SK-N-MC (cell line): ENCODE measurements around the gene TFAP2B.

Experiments used
- DNase-seq: peaks from one replicate; pipeline ENCODE4 v3.0.0-alpha.2; 2011; ENCODE audit warnings: low read depth, low spot score
- H3K27ac ChIP-seq: fragments of 200-600 bp; sonication (generic); 2 replicates; pipeline ENCODE4 v1.5.1; 2016; ENCODE audit warnings: mixed run types
- H3K36me3 ChIP-seq: fragments of 200-600 bp; sonication (generic); 2 replicates; pipeline ENCODE4 v1.6.1; 2017; ENCODE audit warnings: antibody characterized with exemption, low read length, mixed read lengths; ENCODE audit not compliant: insufficient read depth
- H3K4me3 ChIP-seq: fragments of 200-600 bp; sonication (generic); 2 replicates; pipeline ENCODE4 v1.5.1; 2016
- H3K9ac ChIP-seq: fragments of 200-600 bp; sonication (generic); 2 replicates; pipeline ENCODE4 v1.8.0; 2017; ENCODE audit warnings: mixed run types, mixed read lengths; ENCODE audit not compliant: insufficient read length
- H3K9me3 ChIP-seq: fragments of 200-600 bp; sonication (generic); 2 replicates; pipeline ENCODE4 v1.6.1; 2017; ENCODE audit warnings: low read depth, mild to moderate bottlenecking, antibody characterized with exemption, low read length, moderate library complexity, mixed read lengths
- EZH2 ChIP-seq: fragments of 200-600 bp; sonication (generic); IDR thresholded peaks from one replicate; pipeline ENCODE4 v1.6.1; 2017; ENCODE audit warnings: antibody characterized with exemption
- FOXP2 ChIP-seq: optimal IDR thresholded peaks from 2 replicates; pipeline ENCODE3; 2011; ENCODE audit warnings: mild to moderate bottlenecking, moderate library complexity; ENCODE audit not compliant: insufficient read depth; ENCODE audit errors: extremely low read length, control extremely low read depth
- POLR2AphosphoS5 ChIP-seq: IDR thresholded peaks from 2 replicates; pipeline ENCODE4 v1.6.1; 2012; ENCODE audit warnings: mild to moderate bottlenecking, low read depth, low read length, borderline replicate concordance

Gene TFAP2B

GRCh38 chr6:50840811-50841192 lies 22.1 kb downstream of the TFAP2B start:
- H3K36me3 ChIP-seq: peaks cover 89% of the 10 kb centered on the region
- no peak for DNase-seq
- no peak overlapping the region for H3K4me3 ChIP-seq

GRCh38 chr6:50842446-50842845 lies 23.8 kb downstream of the TFAP2B start:
- no peak for DNase-seq
- Histone ChIP-seq H3K9ac (no peak overlapping the region), H3K4me3 (no peak overlapping the region), H3K9me3 (no peaks in the 10 kb centered on the region), H3K27ac (peak overlapping the region; percentile 57), H3K36me3 (peaks cover 73% of the 10 kb centered on the region)
- TF ChIP-seq FOXP2 (no peak), EZH2 (no peak), POLR2AphosphoS5 (no peak)

More at GRCh38 chr6:50840811-50841192, 22.1 kb downstream of the TFAP2B start:
- H3K9me3 ChIP-seq: no peaks in the 10 kb centered on the region
- no peak for TF ChIP-seq POLR2AphosphoS5
- no peak for TF ChIP-seq EZH2
- TF ChIP-seq FOXP2: no peak
- no peak overlapping the region for H3K9ac ChIP-seq
- H3K27ac ChIP-seq: peak overlapping the region; percentile 73

GRCh38 chr6:50842861-50843384 lies 24.3 kb downstream of the TFAP2B start:
- Histone ChIP-seq H3K9ac (no peak overlapping the region), H3K4me3 (no peak overlapping the region), H3K9me3 (no peaks in the 10 kb centered on the region), H3K27ac (peak overlapping the region; percentile 57), H3K36me3 (peaks cover 68% of the 10 kb centered on the region)
- no peak for DNase-seq
- TF ChIP-seq FOXP2: no peak

- Histone ChIP-seq H3K9ac (no peak overlapping the region), H3K4me3 (no peak overlapping the region), H3K36me3 (peaks cover 59% of the 10 kb centered on the region), H3K9me3 (no peaks in the 10 kb centered on the region), H3K27ac (peak overlapping the region; percentile 89)
- no peak for DNase-seq
- TF ChIP-seq FOXP2: no peak
Observed at GRCh38 chr6:50843842-50844241, 25.2 kb downstream of the TFAP2B start.

- no peaks in the 10 kb centered on the region for H3K9me3 ChIP-seq
- no peak overlapping the region for H3K9ac ChIP-seq
- TF ChIP-seq EZH2 (no peak), POLR2AphosphoS5 (peak; percentile 73; the same call in 1 of the 2 replicates)
- peak overlapping the region; percentile 89 for H3K27ac ChIP-seq
- no peak overlapping the region for H3K4me3 ChIP-seq
- DNase-seq: no peak
- peaks cover 41% of the 10 kb centered on the region for H3K36me3 ChIP-seq
Observed at GRCh38 chr6:50845499-50846143, 26.9 kb downstream of the TFAP2B start.

- TF ChIP-seq POLR2AphosphoS5 (peak; percentile 25; the same call in 1 of the 2 replicates), FOXP2 (no peak)
- H3K9me3 ChIP-seq: no peaks in the 10 kb centered on the region
- H3K4me3 ChIP-seq: no peak overlapping the region
- peaks cover 34% of the 10 kb centered on the region for H3K36me3 ChIP-seq
- H3K27ac ChIP-seq: peak overlapping the region; percentile 89
- no peak overlapping the region for H3K9ac ChIP-seq
- no peak for DNase-seq
Observed at GRCh38 chr6:50846144-50846851, 27.6 kb downstream of the TFAP2B start.

- peak overlapping the region; percentile 89 for H3K27ac ChIP-seq
Observed at GRCh38 chr6:50846852-50847155, 28.1 kb downstream of the TFAP2B start.

GRCh38 chr6:50847890-50848594 lies 29.4 kb downstream of the TFAP2B start:
- no peak for DNase-seq
- peaks cover 17% of the 10 kb centered on the region for H3K36me3 ChIP-seq
- no peak overlapping the region for H3K4me3 ChIP-seq
- TF ChIP-seq FOXP2: no peak
- peak; percentile 42 for TF ChIP-seq POLR2AphosphoS5
- H3K9ac ChIP-seq: no peak overlapping the region
- H3K9me3 ChIP-seq: no peaks in the 10 kb centered on the region
- H3K27ac ChIP-seq: peak overlapping the region; percentile 89

More at GRCh38 chr6:50846852-50847155, 28.1 kb downstream of the TFAP2B start:
- DNase-seq: no peak
- Histone ChIP-seq H3K9ac (no peak overlapping the region), H3K36me3 (peaks cover 29% of the 10 kb centered on the region), H3K4me3 (no peak overlapping the region), H3K9me3 (no peaks in the 10 kb centered on the region)
- TF ChIP-seq POLR2AphosphoS5 (no peak), FOXP2 (no peak), EZH2 (no peak)
